Psoas muscle (tissue), 8 donors: Measurements from ENCODE around the gene MARCHF2. TPM values are rescaled to one million over a fixed set of nuclear protein-coding genes. Genes with fewer than 3 reads are reported as not detected.
"Not testable (repeated sequence)": the region's sequence is repeated elsewhere in the genome, so short reads cannot be mapped to it uniquely, and the experiment has no call there.

ENCODE experiments used
- ATAC-seq, 4 donors: fragments of 200-7000 bp; cut with Tn5 transposase; one replicate each; pipeline ENCODE4 v1.9.1; 2020; ENCODE audit warnings: moderate library complexity in 3 of 4, mild to moderate bottlenecking in 2 of 4
- DNase-seq, 2 donors: peaks; one replicate each; pipeline ENCODE4 v3.0.0-alpha.2; 2020
- H3K27ac ChIP-seq: fragments of 200-600 bp; one replicate; pipeline ENCODE4 v1.8.0; 2022
- H3K27me3 ChIP-seq, 3 donors: fragments of 200-600 bp in 1 of 3; one replicate each; pipeline versions ENCODE4 v1.6.1 to v1.8.0; 2013 to 2022; ENCODE audit warnings: low read length in 2 of 3, mild to moderate bottlenecking in 2 of 3, moderate library complexity in 1 of 3; ENCODE audit not compliant: insufficient read depth in 3 of 3
- H3K36me3 ChIP-seq, 2 donors: fragments of 200-600 bp in 1 of 2; one replicate each; pipeline versions ENCODE4 v1.6.1 to v1.8.0; 2013 to 2022; ENCODE audit warnings: low read depth in 1 of 2, mild to moderate bottlenecking in 1 of 2, moderate library complexity in 1 of 2; ENCODE audit not compliant: insufficient read depth in 1 of 2
- H3K4me1 ChIP-seq: fragments of 200-600 bp; one replicate; pipeline ENCODE4 v1.8.0; 2022
- H3K4me3 ChIP-seq: fragments of 200-600 bp; one replicate; pipeline ENCODE4 v1.8.0; 2022; ENCODE audit warnings: mild to moderate bottlenecking
- H3K9me3 ChIP-seq: fragments of 200-600 bp; one replicate; pipeline ENCODE4 v1.8.0; 2022
- WGBS, 3 donors: extraction: QIAGEN DNeasy Blood & Tissue Kit; methylation state at CpG; one replicate each; pipeline versions ENCODE4 v1.1.6 to v1.1.7; 2013; 5-methylcytosine and 5-hydroxymethylcytosine counted together
- intact Hi-C, 2 donors: fragments of 100-400 bp; cut with DNase I; formaldehyde crosslinking; loops; one replicate each; pipeline versions ENCODE4 v1.11.0 to v1.14.2; 2022
- polyA plus RNA-seq, 3 donors: library from polyadenylated mRNA; stranded (reverse); fragments of 200-250 nt; gene quantifications; one replicate each; pipeline ENCODE4 v1.2.3, GENCODE V29; 2013
- total RNA-seq, 4 donors: library from RNA; stranded (reverse); fragmentation: NEBNext Ultra II Directional in 2 of 4; extraction: Animal tissue kit (Norgen Biotek cat#: 25700) in 2 of 4; gene quantifications; one replicate each; pipeline versions ENCODE4 v1.2.1 to v1.2.4, GENCODE V29; 2021 to 2023
- TF ChIP-seq, protein P1 (sequence below): fragments of 200-600 bp; IDR thresholded peaks from one replicate; pipeline ENCODE4 v1.8.0; 2022; ENCODE audit warnings: antibody characterized with exemption
- donor health status: healthy with polysubstance abuse.
- donor health status: DM: no; HTN: no; CAD: no; lungs with moderate emphysema.
- donor health status: Bipolar disorder and iron deficiency.
- donor health status: healthy.
- donor health status: DM: yes; HTN: yes; CAD: no.
- donor health status: DM: no; HTN: no; CAD: no.
- donor health status: DM: no; HTN: no; CAD: no.
- donor health status: DM: yes; HTN: yes; CAD: no.

Gene MARCHF2
- total and polyA plus RNA-seq, 7 donors, result 32.8 to 56.0 (median 49.2) TPM

DNA sequence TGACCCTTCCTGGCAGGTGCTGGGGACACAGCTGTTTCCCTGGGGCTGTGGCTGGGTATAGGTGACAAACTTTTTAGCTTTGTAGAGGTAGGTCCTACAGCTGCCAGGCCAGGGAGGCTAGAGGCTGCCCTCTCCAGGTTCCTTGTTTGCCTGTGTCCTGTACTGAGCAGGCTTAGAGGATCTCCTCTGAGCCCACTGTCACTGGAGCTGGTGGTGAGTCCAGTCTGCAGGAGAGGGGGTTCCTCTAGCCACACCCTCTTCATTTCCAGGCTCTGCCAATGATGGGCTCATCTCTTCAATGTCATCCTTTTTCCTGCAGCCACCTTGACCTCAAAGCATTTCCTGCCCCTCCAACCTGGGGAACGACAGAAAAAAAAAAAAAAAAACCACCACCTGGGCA, 35.5 kb upstream of the MARCHF2 start:
- H3K27ac ChIP-seq, result no peak overlapping the region
- no peak overlapping the region for H3K4me3 ChIP-seq
- intact Hi-C loops, result no loop called here
- 56 to 75% (median 67%) methylated on average over 1 of the region's 1 CpG for WGBS, 3 donors
- no peaks in the 10 kb centered on the region for H3K27me3 ChIP-seq
- no peaks in the 10 kb centered on the region for H3K9me3 ChIP-seq
- ATAC-seq (peak in 3 of 4 donors; percentile 16 to 34 (median 22)), DNase-seq (peak in 1 of 2 donors; percentile 30)
- TF ChIP-seq, protein P1, sequence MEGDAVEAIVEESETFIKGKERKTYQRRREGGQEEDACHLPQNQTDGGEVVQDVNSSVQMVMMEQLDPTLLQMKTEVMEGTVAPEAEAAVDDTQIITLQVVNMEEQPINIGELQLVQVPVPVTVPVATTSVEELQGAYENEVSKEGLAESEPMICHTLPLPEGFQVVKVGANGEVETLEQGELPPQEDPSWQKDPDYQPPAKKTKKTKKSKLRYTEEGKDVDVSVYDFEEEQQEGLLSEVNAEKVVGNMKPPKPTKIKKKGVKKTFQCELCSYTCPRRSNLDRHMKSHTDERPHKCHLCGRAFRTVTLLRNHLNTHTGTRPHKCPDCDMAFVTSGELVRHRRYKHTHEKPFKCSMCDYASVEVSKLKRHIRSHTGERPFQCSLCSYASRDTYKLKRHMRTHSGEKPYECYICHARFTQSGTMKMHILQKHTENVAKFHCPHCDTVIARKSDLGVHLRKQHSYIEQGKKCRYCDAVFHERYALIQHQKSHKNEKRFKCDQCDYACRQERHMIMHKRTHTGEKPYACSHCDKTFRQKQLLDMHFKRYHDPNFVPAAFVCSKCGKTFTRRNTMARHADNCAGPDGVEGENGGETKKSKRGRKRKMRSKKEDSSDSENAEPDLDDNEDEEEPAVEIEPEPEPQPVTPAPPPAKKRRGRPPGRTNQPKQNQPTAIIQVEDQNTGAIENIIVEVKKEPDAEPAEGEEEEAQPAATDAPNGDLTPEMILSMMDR, result no peak
- H3K4me1 ChIP-seq, result peaks cover 4% of the 10 kb centered on the region
- H3K36me3 ChIP-seq, result peaks cover 2 to 21% of the 10 kb centered on the region in 2 donors

DNA sequence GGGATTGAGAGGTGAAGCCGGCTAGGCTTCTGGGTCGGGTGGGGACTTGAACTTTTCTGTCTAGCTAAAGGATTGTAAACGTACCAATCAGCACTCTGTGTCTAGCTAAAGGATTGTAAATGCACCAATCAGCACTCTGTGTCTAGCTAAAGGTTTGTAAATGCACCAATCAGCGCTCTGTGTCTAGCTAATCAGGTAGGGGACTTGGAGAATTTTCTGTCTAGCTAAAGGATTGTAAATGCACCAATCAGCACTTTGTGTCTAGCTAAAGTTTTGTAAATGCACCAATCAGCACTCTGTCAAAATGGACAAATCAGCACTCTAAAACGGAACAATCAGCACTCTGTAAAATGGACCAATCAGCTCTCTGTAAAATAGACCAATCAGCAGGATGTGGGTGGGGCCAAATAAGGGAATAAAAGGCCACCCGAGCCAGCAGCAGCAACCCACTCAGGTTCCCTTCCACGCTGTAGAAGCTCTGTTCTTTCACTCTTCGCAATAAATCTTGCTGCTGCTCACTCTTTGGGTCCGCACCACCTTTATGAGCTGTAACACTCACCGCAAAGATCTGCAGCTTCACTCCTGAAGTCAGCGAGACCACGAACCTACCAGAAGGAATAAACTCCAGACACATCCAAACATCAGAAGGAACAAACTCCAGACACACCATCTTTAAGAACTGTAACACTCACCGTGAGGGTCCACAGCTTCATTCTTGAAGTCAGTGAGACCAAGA, 33.8 kb upstream of the MARCHF2 start:
- DNase-seq, intact Hi-C loops, ATAC-seq, H3K27ac ChIP-seq, H3K4me3 ChIP-seq, H3K9me3 ChIP-seq, H3K36me3 ChIP-seq, H3K27me3 ChIP-seq, H3K4me1 ChIP-seq: not testable (repeated sequence)
- 92 to 94% (median 93%) methylated on average over 13 of the region's 13 CpGs for WGBS, 3 donors

DNA sequence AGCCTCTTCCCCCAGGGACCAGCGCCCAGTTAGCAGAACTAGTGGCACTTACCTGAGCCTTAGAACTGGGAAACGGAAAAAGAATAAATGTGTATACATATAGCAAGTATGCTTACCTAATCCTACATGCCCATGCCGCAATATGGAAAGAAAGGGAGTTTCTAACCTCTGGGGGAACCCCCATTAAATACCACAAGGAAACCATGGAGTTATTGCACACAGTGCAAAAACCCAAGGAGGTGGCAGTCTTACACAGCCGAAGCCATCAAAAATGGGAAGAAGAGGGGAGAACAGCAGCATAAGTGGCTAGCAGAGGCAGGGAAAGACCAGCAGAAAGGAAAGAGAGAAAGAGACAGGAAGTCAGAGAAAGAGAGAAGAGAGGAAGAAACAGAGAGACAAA, 28.5 kb upstream of the MARCHF2 start:
- H3K36me3 ChIP-seq, intact Hi-C loops, H3K4me3 ChIP-seq, H3K9me3 ChIP-seq, DNase-seq, H3K27me3 ChIP-seq, ATAC-seq: not testable (repeated sequence)
- Histone ChIP-seq H3K27ac (peak overlapping the region; percentile 34), H3K4me1 (peaks cover 11% of the 10 kb centered on the region)
- WGBS, 3 donors, result 82 to 96% (median 93%) methylated on average over 4 of the region's 4 CpGs

DNA sequence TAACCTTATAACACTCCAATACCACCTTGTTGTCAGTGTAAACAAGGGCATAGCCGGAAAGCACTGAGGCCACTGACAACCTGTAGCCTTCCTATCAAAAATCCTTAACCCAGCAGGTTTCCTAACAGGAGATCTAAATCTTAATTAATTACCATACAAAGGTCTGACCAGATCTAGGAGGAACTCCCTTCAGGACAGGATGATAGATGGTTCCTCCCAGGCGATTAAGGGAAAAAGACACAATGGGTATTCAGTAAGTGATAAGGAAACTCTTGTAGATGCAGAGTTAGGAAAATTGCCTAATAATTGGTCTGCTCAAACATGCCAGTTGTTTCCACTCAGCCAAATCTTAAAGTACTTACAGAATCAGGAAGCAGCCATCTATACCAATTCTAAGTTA, 28.0 kb upstream of the MARCHF2 start:
- ATAC-seq, H3K9me3 ChIP-seq, intact Hi-C loops, DNase-seq, H3K36me3 ChIP-seq, H3K27me3 ChIP-seq, H3K4me3 ChIP-seq: not testable (repeated sequence)
- Histone ChIP-seq H3K4me1 (peaks cover 11% of the 10 kb centered on the region), H3K27ac (peak overlapping the region; percentile 34)
- WGBS, 3 donors, result 73 to 79% (median 74%) methylated on average over 2 of the region's 2 CpGs

DNA sequence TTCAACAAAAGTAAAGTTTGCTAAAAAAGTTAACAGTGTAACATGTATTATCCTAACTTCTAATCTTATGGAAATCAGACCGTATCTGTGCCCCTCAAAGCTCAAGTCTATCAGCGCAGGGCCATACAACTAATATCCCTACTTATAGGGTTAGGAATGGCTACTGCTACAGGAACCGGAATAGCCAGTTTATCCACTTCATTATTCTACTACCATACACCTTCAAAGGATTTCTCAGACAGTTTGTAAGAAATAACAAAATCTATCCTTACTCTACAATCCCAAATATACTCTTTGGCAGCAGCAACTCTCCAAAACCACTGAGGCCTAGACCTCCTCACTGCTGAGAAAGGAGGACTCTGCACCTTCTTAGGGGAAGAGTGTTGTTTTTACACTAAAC, 27.5 kb upstream of the MARCHF2 start:
- H3K27me3 ChIP-seq, DNase-seq, ATAC-seq, H3K36me3 ChIP-seq, H3K9me3 ChIP-seq, intact Hi-C loops, H3K4me3 ChIP-seq: not testable (repeated sequence)
- WGBS, 3 donors, result 90 to 91% (median 91%) methylated on average over 3 of the region's 3 CpGs
- Histone ChIP-seq H3K4me1 (peaks cover 11% of the 10 kb centered on the region), H3K27ac (peak overlapping the region; percentile 12)

DNA sequence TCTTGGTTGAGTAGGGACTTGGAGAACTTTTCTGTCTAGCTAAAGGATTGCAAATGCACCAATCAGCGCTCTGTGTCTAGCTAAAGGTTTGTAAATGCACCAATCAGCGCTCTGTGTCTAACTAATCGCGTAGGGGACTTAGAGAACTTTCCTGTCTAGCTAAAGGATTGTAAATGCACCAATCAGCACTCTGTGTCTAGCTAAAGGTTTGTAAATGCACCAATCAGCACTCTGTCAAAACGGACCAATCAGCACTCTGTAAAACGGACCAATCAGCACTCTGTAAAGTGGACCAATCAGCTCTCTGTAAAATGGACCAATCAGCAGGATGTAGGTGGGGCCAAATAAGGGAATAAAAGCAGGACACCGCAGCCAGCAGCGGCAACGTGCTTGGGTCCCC, 26.7 kb upstream of the MARCHF2 start:
- H3K4me3 ChIP-seq, intact Hi-C loops, H3K9me3 ChIP-seq, H3K36me3 ChIP-seq, DNase-seq, ATAC-seq, H3K27ac ChIP-seq, H3K27me3 ChIP-seq: not testable (repeated sequence)
- WGBS, 3 donors, result 80 to 87% (median 87%) methylated on average over 9 of the region's 9 CpGs
- peaks cover 17% of the 10 kb centered on the region for H3K4me1 ChIP-seq

DNA sequence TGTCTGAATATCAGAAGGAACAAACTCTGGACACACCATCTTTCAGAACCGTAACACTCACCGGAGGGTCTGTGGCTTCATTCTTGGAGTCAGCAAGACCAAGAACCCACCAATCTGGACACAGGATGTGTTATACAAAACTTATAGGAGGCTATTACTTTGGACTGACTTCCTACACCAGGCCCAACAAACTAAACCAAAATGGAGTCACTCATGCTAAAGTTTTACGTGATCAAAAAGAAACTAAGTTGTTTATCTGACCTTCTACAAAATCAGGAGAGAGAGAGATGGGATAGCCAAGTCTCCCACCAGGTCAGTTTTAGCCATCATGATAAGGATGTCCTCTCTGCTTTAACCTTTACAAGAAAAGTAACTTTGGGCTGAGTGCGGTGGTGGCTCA, 26.1 kb upstream of the MARCHF2 start:
- Histone ChIP-seq H3K9me3 (no peaks in the 10 kb centered on the region), H3K36me3 (no peaks in the 10 kb centered on the region), H3K4me3 (no peak overlapping the region), H3K27me3 (no peaks in the 10 kb centered on the region), H3K27ac (no peak overlapping the region), H3K4me1 (peaks cover 23% of the 10 kb centered on the region)
- DNase-seq (no peak), ATAC-seq (no peak)
- WGBS, 3 donors, result 75 to 94% (median 86%) methylated on average over 4 of the region's 4 CpGs
- TF ChIP-seq, protein P1, result no peak
- intact Hi-C loops, result no loop called here
